Erythroblast (primary cell): ENCODE measurements around the gene MYH6.

Source experiments
- GATA1 ChIP-seq: IDR thresholded peaks from 2 replicates; pipeline ENCODE4 v1.6.1; 2011; ENCODE audit warnings: low read depth, mild to moderate bottlenecking, control low read depth, low read length, moderate library complexity
- POLR2A ChIP-seq: IDR thresholded peaks from 2 replicates; pipeline ENCODE4 v1.6.1; 2011; ENCODE audit warnings: mild to moderate bottlenecking, low read length

- TF ChIP-seq POLR2A = no peak
- no peak for TF ChIP-seq GATA1
These were observed 51.4 kb downstream of the MYH6 start for GRCh38 chr14:23356662-23357061.
